ENCODE measurements around the gene B4GALT5. TPM values are rescaled to one million over a fixed set of nuclear protein-coding genes. Genes with fewer than 3 reads are reported as not detected.

B4GALT5 gene
- total RNA-seq, 1 experiment from 2014 or later: 92.5 TPM

DNA sequence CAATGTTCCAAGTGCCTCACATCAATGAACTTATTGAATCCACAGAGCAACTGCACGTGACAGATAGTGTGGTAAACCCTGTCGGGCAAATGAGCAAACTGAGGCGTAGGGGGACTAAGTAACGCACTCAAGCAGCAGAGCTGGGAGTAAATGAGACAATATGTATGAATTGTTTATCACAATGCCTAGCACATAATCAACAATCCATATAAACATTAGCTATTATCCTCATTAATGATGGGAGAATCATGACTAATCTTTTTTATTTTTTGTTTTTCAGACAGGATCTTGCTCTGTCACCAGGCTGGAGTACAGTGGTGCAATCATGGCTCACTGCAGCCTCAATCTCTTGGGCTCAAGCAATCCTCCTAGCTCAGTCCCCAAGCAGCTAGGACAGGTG lies 43.9 kb upstream of the B4GALT5 start:
- POLR2A ChIA-PET: interaction anchor here (0.7 kb wide), 1 partner anchor 9 kb away, joined by 5 read pairs; no protein-coding TSS in a partner anchor
- H3K27me3 ChIP-seq (ENCODE audit: insufficient read depth, low read length): no peaks in the 10 kb centered on the region
- no peaks in the 10 kb centered on the region for H3K9me3 ChIP-seq (ENCODE audit: control insufficient read depth in 1 of 2, insufficient read depth in 1 of 2, low read depth in 1 of 2, low read length in 2 of 2)
- CTCF ChIA-PET: interaction anchor here (0.7 kb wide), 1 partner anchor 58 kb away, joined by 3 read pairs; no protein-coding TSS in a partner anchor
- RAD21 ChIA-PET (ENCODE audit: low non-redundant PET in 1 of 2, low total read pairs in 2 of 2, uncharacterized antibody in 2 of 2, unreplicated experiment in 2 of 2): interaction anchor here in 1 of 2 experiments (0.6 kb wide), 1 partner anchor 421 kb away, joined by 4 read pairs; no protein-coding TSS in a partner anchor
- no peak overlapping the region for H3K27ac ChIP-seq (ENCODE audit: low read depth, low read length)
- no peak overlapping the region for H3K4me2 ChIP-seq (ENCODE audit: low read length)
- no peaks in the 10 kb centered on the region for H4K20me1 ChIP-seq (ENCODE audit: insufficient read depth)
- no TSS peak for BruUV-seq (replicated peaks)
- H3K4me1 ChIP-seq (ENCODE audit: control insufficient read depth in 1 of 2, insufficient read depth in 2 of 2, low read length in 2 of 2): 0 out of 4 replicates have a peak, but pooled peaks cover 0 to 5% of the 10 kb centered on the region in 2 experiments
- no peak for ATAC-seq
- H3K79me2 ChIP-seq (ENCODE audit: insufficient read depth, low read length): no peaks in the 10 kb centered on the region
- no peak overlapping the region for H2AFZ ChIP-seq (ENCODE audit: low read depth, low read length, poor library complexity, severe bottlenecking)
- intact Hi-C loops (cut with micrococcal nuclease): no loop called here
- no peak overlapping the region for H3K4me3 ChIP-seq (replicated peaks in 1 of 2; ENCODE audit: low read depth in 1 of 2, low read length in 2 of 2)
- H3K9me2 ChIP-seq (ENCODE audit: insufficient read depth): no peaks in the 10 kb centered on the region
- H3K36me3 ChIP-seq (ENCODE audit: control insufficient read depth in 1 of 2, insufficient read depth in 2 of 2, low read length in 2 of 2): no peaks in the 10 kb centered on the region
- H3K9ac ChIP-seq (ENCODE audit: low read length): no peak overlapping the region
- no peak for TF ChIP-seq CTCF (IDR thresholded peaks at IDR 0.05 in 2 of 3, conservative IDR thresholded peaks at IDR 0.05 in 1 of 3; ENCODE audit: borderline replicate concordance in 1 of 3, insufficient read depth in 1 of 3, low read depth in 2 of 3, low read length in 2 of 3)
- TF ChIP-seq CBX3 (IDR thresholded peaks at IDR 0.05; ENCODE audit: low read depth): no peak
- no peak for TF ChIP-seq TCF7L2 (IDR thresholded peaks at IDR 0.05; ENCODE audit: borderline replicate concordance, extremely low read depth, insufficient read depth, insufficient read length)
- TF ChIP-seq ZBTB33 (IDR thresholded peaks at IDR 0.05; ENCODE audit: extremely low read depth, insufficient replicate concordance, low read length): no peak
- TF ChIP-seq JUND (IDR thresholded peaks at IDR 0.05): no peak
- TF ChIP-seq POLR2A (IDR thresholded peaks at IDR 0.05; ENCODE audit: borderline replicate concordance, extremely low read depth, insufficient read depth, insufficient read length): no peak
- no peak for TF ChIP-seq SIN3A (IDR thresholded peaks at IDR 0.05; ENCODE audit: low read depth)
- TF ChIP-seq FOSL1 (IDR thresholded peaks at IDR 0.05; ENCODE audit: low read depth): no peak
- TF ChIP-seq SRF (IDR thresholded peaks at IDR 0.05; ENCODE audit: low read depth): no peak
- TF ChIP-seq ELF1 (IDR thresholded peaks at IDR 0.05; ENCODE audit: borderline replicate concordance, low read depth): no peak
- TF ChIP-seq RAD21 (IDR thresholded peaks at IDR 0.05; ENCODE audit: low read depth): no peak
- DNase-seq (ENCODE audit: low read depth, low spot score): no peak
